Muscle of leg (tissue), 11 donors: ENCODE measurements around the gene PERP. TPM values are rescaled to one million over a fixed set of nuclear protein-coding genes. Genes with fewer than 3 reads are reported as not detected.

Experiments
- DNase-seq: peaks from one replicate; pipeline ENCODE4 v3.0.0; 2013
- H3K27ac ChIP-seq: one replicate; pipeline ENCODE4 v1.5.1; 2013; ENCODE audit warnings: mild to moderate bottlenecking, low read length, control low read depth
- H3K27me3 ChIP-seq: one replicate; pipeline ENCODE4 v1.6.1; 2013; ENCODE audit warnings: low read length; ENCODE audit not compliant: control insufficient read depth, insufficient read depth
- H3K36me3 ChIP-seq: one replicate; pipeline ENCODE4 v1.6.1; 2013; ENCODE audit warnings: low read length; ENCODE audit not compliant: control insufficient read depth, insufficient read depth
- H3K4me1 ChIP-seq: one replicate; pipeline ENCODE4 v1.6.1; 2013; ENCODE audit warnings: low read length; ENCODE audit not compliant: control insufficient read depth, insufficient read depth
- H3K4me3 ChIP-seq: one replicate; pipeline ENCODE4 v1.5.1; 2013; ENCODE audit warnings: low read length, control low read depth
- H3K9me3 ChIP-seq: replicated peaks from 2 replicates; pipeline ENCODE4 v1.6.1; 2013; ENCODE audit warnings: low read depth, low read length; ENCODE audit not compliant: control insufficient read depth
- WGBS: methylation state at CpG from one replicate; pipeline ENCODE4 v1.1.5; 2013; ENCODE audit warnings: missing lambda C conversion rate; ENCODE audit not compliant: insufficient coverage; 5-methylcytosine and 5-hydroxymethylcytosine counted together
- polyA plus RNA-seq, 8 donors: library from polyadenylated mRNA; unstranded; fragments of 120-200 nt; gene quantifications; one replicate each; pipeline versions ENCODE4 v1.2.1 to v1.2.3, GENCODE V29; 2013; ENCODE audit warnings: inconsistent platforms in 1 of 8, low replicate concordance in 1 of 8; ENCODE audit not compliant: insufficient read length in 8 of 8, insufficient read depth in 1 of 8
- total RNA-seq: library from RNA; stranded (reverse); fragments of 120-200 nt; gene quantifications from one replicate; pipeline ENCODE4 v1.2.4, GENCODE V29; 2013

Gene PERP
- total and polyA plus RNA-seq, 9 donors: 0.44 to 28.8 (median 1.6) TPM

- WGBS: no CpG with 5 or more reads among the region's 1 CpG
- H3K4me1 ChIP-seq: no peaks in the 10 kb centered on the region
- no peaks in the 10 kb centered on the region for H3K27me3 ChIP-seq
Measured at GRCh38 chr6:138073264-138073663, 34.0 kb downstream of the PERP start.

GRCh38 chr6:138063726-138064125 is 43.5 kb downstream of the PERP start:
- no peak overlapping the region for H3K4me3 ChIP-seq
- H3K9me3 ChIP-seq: no peaks in the 10 kb centered on the region
- no peaks in the 10 kb centered on the region for H3K36me3 ChIP-seq
- no peaks in the 10 kb centered on the region for H3K4me1 ChIP-seq
- no peak for DNase-seq
- no peak overlapping the region for H3K27ac ChIP-seq
- no CpG with 5 or more reads among the region's 2 CpGs for WGBS
- no peaks in the 10 kb centered on the region for H3K27me3 ChIP-seq

More at GRCh38 chr6:138073264-138073663, 34.0 kb downstream of the PERP start:
- Histone ChIP-seq H3K4me3 (no peak overlapping the region), H3K27ac (no peak overlapping the region), H3K9me3 (peaks cover 6% of the 10 kb centered on the region), H3K36me3 (no peaks in the 10 kb centered on the region)
- DNase-seq: no peak

- no peak for DNase-seq
- Histone ChIP-seq H3K4me3 (no peak overlapping the region), H3K9me3 (peaks cover 7% of the 10 kb centered on the region), H3K4me1 (no peaks in the 10 kb centered on the region), H3K27me3 (no peaks in the 10 kb centered on the region), H3K36me3 (no peaks in the 10 kb centered on the region), H3K27ac (no peak overlapping the region)
- WGBS: no CpG with 5 or more reads among the region's 1 CpG
Measured at GRCh38 chr6:138054982-138055381, 52.2 kb downstream of the PERP start.

GRCh38 chr6:138052783-138053182 is 54.4 kb downstream of the PERP start:
- Histone ChIP-seq H3K27ac (no peak overlapping the region), H3K4me1 (no peaks in the 10 kb centered on the region), H3K27me3 (no peaks in the 10 kb centered on the region), H3K4me3 (no peak overlapping the region), H3K36me3 (no peaks in the 10 kb centered on the region), H3K9me3 (peaks cover 7% of the 10 kb centered on the region)
- 97% methylated on average over 3 of the region's 3 CpGs for WGBS
- DNase-seq: no peak

- H3K4me3 ChIP-seq: no peak overlapping the region
- WGBS: no CpG with 5 or more reads among the region's 1 CpG
- no peaks in the 10 kb centered on the region for H3K36me3 ChIP-seq
- DNase-seq: no peak
- no peaks in the 10 kb centered on the region for H3K4me1 ChIP-seq
- no peak overlapping the region for H3K27ac ChIP-seq
- H3K9me3 ChIP-seq: no peaks in the 10 kb centered on the region
- no peaks in the 10 kb centered on the region for H3K27me3 ChIP-seq
Measured at GRCh38 chr6:138044972-138045371, 62.2 kb downstream of the PERP start.

- Histone ChIP-seq H3K4me1 (no peaks in the 10 kb centered on the region), H3K4me3 (no peak overlapping the region), H3K9me3 (no peaks in the 10 kb centered on the region), H3K27me3 (no peaks in the 10 kb centered on the region), H3K27ac (no peak overlapping the region), H3K36me3 (no peaks in the 10 kb centered on the region)
- no peak for DNase-seq
- WGBS: 79% methylated on average over 3 of the region's 4 CpGs
Measured at GRCh38 chr6:138044458-138044857, 62.8 kb downstream of the PERP start.

Other genes starting within 250 kb of the PERP start
- 6.6 TPM for gene TNFAIP3, start 240.2 kb downstream of the PERP start, total RNA-seq
- gene TNFAIP3, start 240.2 kb downstream of the PERP start, polyA plus RNA-seq: 10 to 100 TPM in 6 of 8 donors, 1 to 10 TPM in 2; 7.8 to 14.7 (median 11.7) TPM
- gene ARFGEF3, start 54.5 kb upstream of the PERP start, total RNA-seq: 1.1 TPM
- gene ARFGEF3, start 54.5 kb upstream of the PERP start, polyA plus RNA-seq: 1 to 10 TPM in 2 of 8 donors, under 1 TPM in 6; 0.21 to 1.6 (median 0.72) TPM
- not detected for gene PBOV1, start 111.1 kb upstream of the PERP start, total RNA-seq
- gene PBOV1, start 111.1 kb upstream of the PERP start, polyA plus RNA-seq: under 1 TPM in 2 of 8 donors, not detected in 6; 0.07 to 0.10 TPM